SJCRH30 (cell line): ENCODE data around the gene TMEM123. TPM values are rescaled to one million over a fixed set of nuclear protein-coding genes. Genes with fewer than 3 reads are reported as not detected.

Source experiments
- DNase-seq, 2 experiments: peaks; one replicate each; pipeline ENCODE4 v3.0.0-alpha.2; 2015 to 2020
- H3K27ac ChIP-seq: fragments of 250-450 bp; sonication (Bioruptor Pico); 2 replicates; pipeline ENCODE4 v1.5.1; 2020; ENCODE audit warnings: mild to moderate bottlenecking, moderate library complexity
- H3K27me3 ChIP-seq: fragments of 250-450 bp; sonication (Bioruptor Pico); 2 replicates; pipeline ENCODE4 v1.5.1; 2020; ENCODE audit warnings: mild to moderate bottlenecking, moderate library complexity
- H3K36me3 ChIP-seq: fragments of 250-450 bp; sonication (Bioruptor Pico); 2 replicates; pipeline ENCODE4 v1.5.1; 2020; ENCODE audit warnings: mild to moderate bottlenecking, moderate library complexity
- H3K4me1 ChIP-seq: fragments of 250-450 bp; sonication (Bioruptor Pico); 2 replicates; pipeline ENCODE4 v1.5.1; 2020; ENCODE audit warnings: mild to moderate bottlenecking, moderate library complexity
- H3K4me3 ChIP-seq: fragments of 250-450 bp; sonication (Bioruptor Pico); 2 replicates; pipeline ENCODE4 v1.5.1; 2020; ENCODE audit warnings: mild to moderate bottlenecking, moderate library complexity
- H3K9me3 ChIP-seq: fragments of 250-450 bp; sonication (Bioruptor Pico); replicated peaks from 2 replicates; pipeline ENCODE4 v1.5.1; 2020; ENCODE audit warnings: mild to moderate bottlenecking, moderate library complexity
- total RNA-seq: library from RNA; depleted of rRNA; stranded (reverse); fragments of >200 nt; shearing (Covaris generic); gene quantifications from 2 replicates; pipeline ENCODE4 v1.2.3, GENCODE V29; 2014

TMEM123 gene
- total RNA-seq, 1 experiment from 2014 or later = 188 TPM

- H3K4me3 ChIP-seq = no peak overlapping the region
- H3K27ac ChIP-seq = no peak overlapping the region
- H3K4me1 ChIP-seq = 0 out of 2 replicates have a peak, but pooled peaks cover under 1% of the 10 kb centered on the region
- no peak for DNase-seq
- H3K27me3 ChIP-seq = no peaks in the 10 kb centered on the region
- no peaks in the 10 kb centered on the region for H3K36me3 ChIP-seq
- H3K9me3 ChIP-seq = no peaks in the 10 kb centered on the region
Measured at GRCh38 chr11:102482433-102482832, 29.9 kb upstream of the TMEM123 start.

DNA sequence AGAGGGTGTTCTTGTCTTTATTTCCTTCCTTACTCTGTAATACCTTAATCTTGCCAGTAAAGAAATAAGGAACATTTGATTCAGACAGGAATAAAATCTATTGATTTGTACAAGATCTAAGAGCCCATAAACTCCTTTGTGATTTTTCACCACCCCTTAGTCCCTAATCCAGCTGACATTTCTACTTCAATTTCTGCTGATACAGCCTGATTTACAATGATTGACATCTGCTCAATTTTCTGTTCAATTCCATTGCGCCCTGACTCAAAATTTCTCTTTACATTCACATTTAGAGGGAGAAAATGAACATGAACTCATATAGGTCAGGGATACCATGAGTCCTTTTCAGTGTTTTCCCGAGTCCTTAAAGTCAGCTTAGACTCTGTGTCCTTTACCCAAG, 27.2 kb upstream of the TMEM123 start:
- no peak overlapping the region for H3K4me3 ChIP-seq
- H3K4me1 ChIP-seq = peaks cover 9% of the 10 kb centered on the region; the same call in 1 of the 2 replicates
- H3K27me3 ChIP-seq = no peaks in the 10 kb centered on the region
- no peak for DNase-seq
- H3K9me3 ChIP-seq = no peaks in the 10 kb centered on the region
- no peak overlapping the region for H3K27ac ChIP-seq
- H3K36me3 ChIP-seq = no peaks in the 10 kb centered on the region

DNA sequence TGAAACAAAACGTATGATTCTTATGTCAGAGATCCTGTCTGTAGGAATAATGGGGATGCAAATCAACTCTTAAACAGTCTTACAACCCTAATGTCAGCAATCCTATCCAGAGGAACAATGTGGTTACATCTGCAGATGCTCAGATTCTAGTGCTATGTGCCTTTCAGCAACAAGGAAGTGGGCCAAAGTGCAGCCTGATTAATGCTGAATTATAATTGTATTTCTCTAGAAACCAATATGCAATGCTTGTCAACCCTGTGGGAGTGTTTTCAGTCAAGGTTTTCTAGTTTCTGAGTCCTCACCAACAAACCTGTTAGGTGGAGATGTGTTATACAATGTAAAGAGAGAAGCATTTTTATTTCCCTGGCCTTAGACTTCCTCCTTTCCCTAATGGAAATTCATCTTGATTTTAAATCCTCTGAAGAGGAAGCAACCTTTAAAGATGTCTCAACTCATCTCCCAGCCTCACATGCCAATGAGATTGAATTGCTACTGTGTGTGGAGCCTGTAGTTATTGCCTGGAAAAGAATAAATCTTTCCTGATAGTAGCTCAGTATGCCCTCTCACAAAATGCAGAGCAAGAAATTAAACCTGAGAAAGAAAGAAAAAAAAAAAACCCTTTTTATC, 26.2 kb upstream of the TMEM123 start:
- Histone ChIP-seq H3K27ac (no peak overlapping the region), H3K4me1 (peaks cover 9% of the 10 kb centered on the region; the same call in 1 of the 2 replicates), H3K27me3 (no peaks in the 10 kb centered on the region), H3K36me3 (no peaks in the 10 kb centered on the region), H3K9me3 (no peaks in the 10 kb centered on the region), H3K4me3 (no peak overlapping the region)
- DNase-seq = no peak

DNA sequence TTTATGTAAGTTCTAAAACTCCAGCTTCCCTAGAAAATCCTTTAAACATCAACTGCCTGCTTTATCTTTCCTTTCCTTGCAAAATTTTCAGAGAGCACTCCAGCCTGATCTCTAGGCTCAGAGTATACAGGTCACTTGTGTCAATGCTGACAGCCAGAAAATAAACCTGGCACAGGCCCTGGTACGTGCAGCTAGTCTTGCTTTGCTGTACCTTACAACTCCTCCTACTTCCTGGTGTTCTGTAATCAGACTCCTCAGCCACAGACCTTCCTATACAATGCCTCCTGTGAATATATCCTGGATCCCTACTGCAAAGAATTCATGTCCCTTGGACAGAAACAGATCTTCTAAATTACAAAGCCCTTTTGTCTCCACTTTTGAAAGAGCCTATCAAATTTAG, 24.2 kb upstream of the TMEM123 start:
- H3K4me3 ChIP-seq = no peak overlapping the region
- H3K27me3 ChIP-seq = no peaks in the 10 kb centered on the region
- H3K36me3 ChIP-seq = no peaks in the 10 kb centered on the region
- H3K27ac ChIP-seq = no peak overlapping the region
- no peaks in the 10 kb centered on the region for H3K9me3 ChIP-seq
- DNase-seq = peak; percentile 14 to 63
- H3K4me1 ChIP-seq = peaks cover 9% of the 10 kb centered on the region; the same call in 1 of the 2 replicates

GRCh38 chr11:102476069-102476468, 23.5 kb upstream of the TMEM123 start:
- Histone ChIP-seq H3K4me1 (peaks cover 9% of the 10 kb centered on the region; the same call in 1 of the 2 replicates), H3K27ac (no peak overlapping the region), H3K9me3 (no peaks in the 10 kb centered on the region), H3K4me3 (no peak overlapping the region), H3K36me3 (no peaks in the 10 kb centered on the region), H3K27me3 (no peaks in the 10 kb centered on the region)
- peak in 1 of 2 experiments; percentile 2 for DNase-seq

GRCh38 chr11:102473543-102473942, 21.0 kb upstream of the TMEM123 start:
- Histone ChIP-seq H3K4me1 (peaks cover 9% of the 10 kb centered on the region; the same call in 1 of the 2 replicates), H3K27me3 (no peaks in the 10 kb centered on the region), H3K9me3 (no peaks in the 10 kb centered on the region), H3K27ac (no peak overlapping the region), H3K4me3 (no peak overlapping the region), H3K36me3 (no peaks in the 10 kb centered on the region)
- DNase-seq = no peak

- Histone ChIP-seq H3K27me3 (no peaks in the 10 kb centered on the region), H3K4me3 (no peak overlapping the region), H3K9me3 (no peaks in the 10 kb centered on the region), H3K36me3 (no peaks in the 10 kb centered on the region), H3K4me1 (peaks cover 5% of the 10 kb centered on the region; the same call in 1 of the 2 replicates), H3K27ac (no peak overlapping the region)
- no peak for DNase-seq
Measured at GRCh38 chr11:102472127-102472526, 19.6 kb upstream of the TMEM123 start.

DNA sequence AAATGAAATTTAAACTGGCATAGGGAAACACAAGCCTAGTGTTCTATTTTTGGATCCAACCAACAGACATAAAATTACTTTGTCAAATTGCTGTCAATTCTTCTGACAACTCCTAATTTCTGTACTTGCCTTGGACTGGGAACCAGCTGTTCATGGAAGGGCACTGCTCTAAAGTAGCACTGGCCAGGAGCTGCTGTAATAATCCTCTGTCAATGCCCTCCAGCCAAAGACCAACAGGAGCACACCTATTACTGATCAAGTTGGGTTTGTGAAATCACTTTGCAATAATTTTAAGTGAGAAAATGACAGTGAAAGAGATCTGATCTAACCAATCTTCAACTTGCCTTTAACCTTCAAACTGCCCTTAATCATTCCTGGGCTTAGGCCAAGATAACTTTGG, 18.9 kb upstream of the TMEM123 start:
- no peak overlapping the region for H3K27ac ChIP-seq
- H3K27me3 ChIP-seq = no peaks in the 10 kb centered on the region
- no peaks in the 10 kb centered on the region for H3K9me3 ChIP-seq
- H3K4me3 ChIP-seq = no peak overlapping the region
- no peaks in the 10 kb centered on the region for H3K36me3 ChIP-seq
- DNase-seq = no peak
- no peaks in the 10 kb centered on the region for H3K4me1 ChIP-seq

DNA sequence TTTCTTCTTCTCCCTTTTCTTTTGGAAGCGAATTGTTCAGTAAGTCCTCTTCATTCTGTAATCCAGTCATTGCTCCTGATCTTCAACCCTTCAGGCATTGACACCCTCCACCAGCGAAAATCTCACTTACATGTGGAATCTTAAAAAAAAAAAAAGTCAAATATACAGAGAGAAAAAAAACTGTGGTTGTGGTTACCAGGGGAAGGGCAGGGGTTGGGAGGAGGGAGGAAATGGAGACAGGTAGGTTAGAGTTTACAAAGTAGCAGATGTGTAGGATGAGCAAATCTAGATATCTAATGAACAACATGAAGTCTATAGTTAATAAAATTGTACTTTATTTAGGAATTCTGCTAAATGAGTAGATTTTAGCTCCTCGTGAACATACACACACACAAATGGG, 17.7 kb upstream of the TMEM123 start:
- Histone ChIP-seq H3K27ac (no peak overlapping the region), H3K4me3 (no peak overlapping the region), H3K27me3 (no peaks in the 10 kb centered on the region), H3K9me3 (no peaks in the 10 kb centered on the region), H3K36me3 (no peaks in the 10 kb centered on the region), H3K4me1 (no peaks in the 10 kb centered on the region)
- DNase-seq = no peak

GRCh38 chr11:102469196-102469821, 16.7 kb upstream of the TMEM123 start:
- H3K27me3 ChIP-seq = no peaks in the 10 kb centered on the region
- no peaks in the 10 kb centered on the region for H3K4me1 ChIP-seq
- no peak for DNase-seq
- H3K9me3 ChIP-seq = no peaks in the 10 kb centered on the region
- no peak overlapping the region for H3K27ac ChIP-seq
- no peak overlapping the region for H3K4me3 ChIP-seq
- no peaks in the 10 kb centered on the region for H3K36me3 ChIP-seq

DNA sequence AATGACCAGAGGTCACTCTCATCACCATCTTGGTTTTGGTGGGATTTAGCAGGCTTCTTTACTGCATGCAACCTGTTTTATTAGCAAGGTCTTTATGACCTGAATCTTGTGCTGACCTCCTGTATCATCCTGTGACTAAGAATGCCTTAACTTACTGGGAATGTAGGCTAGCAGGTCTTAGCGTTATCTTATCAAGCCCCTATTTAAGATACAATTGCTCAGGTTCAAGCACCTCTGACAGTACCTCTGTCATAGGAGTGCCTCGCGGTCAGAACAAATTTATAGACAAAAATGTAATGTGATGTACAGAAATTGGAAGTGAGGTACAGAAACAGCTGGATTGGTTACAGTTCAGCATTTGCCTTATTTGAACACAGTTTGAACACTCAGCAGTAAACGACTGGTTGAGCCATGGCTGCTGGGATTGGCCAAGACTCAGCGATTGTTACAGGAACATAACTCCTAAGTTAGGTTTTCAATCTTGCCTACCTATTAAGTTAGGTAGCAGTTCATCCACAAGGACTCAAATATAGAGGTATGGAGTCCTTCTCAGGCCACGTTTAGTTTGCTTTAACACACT, 16.1 kb upstream of the TMEM123 start:
- Histone ChIP-seq H3K27ac (no peak overlapping the region), H3K36me3 (no peaks in the 10 kb centered on the region), H3K27me3 (no peaks in the 10 kb centered on the region), H3K9me3 (no peaks in the 10 kb centered on the region), H3K4me1 (no peaks in the 10 kb centered on the region), H3K4me3 (no peak overlapping the region)
- no peak for DNase-seq

- Histone ChIP-seq H3K9me3 (no peaks in the 10 kb centered on the region), H3K27ac (no peak overlapping the region), H3K4me1 (no peaks in the 10 kb centered on the region), H3K4me3 (no peak overlapping the region), H3K36me3 (no peaks in the 10 kb centered on the region), H3K27me3 (no peaks in the 10 kb centered on the region)
- no peak for DNase-seq
Measured at GRCh38 chr11:102467853-102468580, 15.5 kb upstream of the TMEM123 start.

DNA sequence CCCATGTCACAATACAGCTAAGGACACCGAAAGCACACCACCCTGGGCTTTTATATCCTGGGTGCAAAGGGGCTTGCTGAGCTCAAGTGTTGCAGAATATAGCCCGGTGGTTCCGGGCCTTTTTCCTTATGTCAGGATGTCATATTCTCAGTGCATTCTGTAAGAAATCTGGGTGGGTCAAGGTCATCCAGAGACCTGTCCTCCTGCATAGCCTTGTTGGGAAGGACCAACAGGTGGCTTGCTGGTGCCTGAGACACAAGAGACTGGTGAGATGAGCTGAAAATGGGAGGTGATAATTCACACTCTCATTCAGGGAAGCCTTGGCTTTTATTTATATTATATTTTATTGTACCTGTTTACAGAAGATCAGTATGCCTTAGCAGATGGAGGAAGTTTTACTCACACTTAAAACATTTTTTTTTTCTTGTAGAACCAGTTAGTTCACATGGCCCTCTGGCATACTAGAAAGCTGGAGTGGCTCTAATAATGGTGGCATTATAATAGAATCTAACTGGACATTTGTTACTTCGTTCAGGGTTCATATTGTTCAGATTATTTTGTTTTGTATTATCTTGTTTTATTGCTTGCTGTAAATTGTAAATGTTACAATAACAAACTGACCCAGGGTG, 14.6 kb upstream of the TMEM123 start:
- H3K27me3 ChIP-seq = no peaks in the 10 kb centered on the region
- H3K4me3 ChIP-seq = no peak overlapping the region
- H3K27ac ChIP-seq = no peak overlapping the region
- H3K36me3 ChIP-seq = no peaks in the 10 kb centered on the region
- no peaks in the 10 kb centered on the region for H3K4me1 ChIP-seq
- H3K9me3 ChIP-seq = no peaks in the 10 kb centered on the region
- DNase-seq = no peak

GRCh38 chr11:102465696-102466095, 13.1 kb upstream of the TMEM123 start:
- Histone ChIP-seq H3K4me1 (no peaks in the 10 kb centered on the region), H3K4me3 (no peak overlapping the region), H3K27me3 (no peaks in the 10 kb centered on the region), H3K9me3 (no peaks in the 10 kb centered on the region), H3K27ac (no peak overlapping the region), H3K36me3 (no peaks in the 10 kb centered on the region)
- DNase-seq = no peak
